Thoracic aorta (tissue), 2 donors: ENCODE data around the gene TMTC3. TPM values are rescaled to one million over a fixed set of nuclear protein-coding genes. Genes with fewer than 3 reads are reported as not detected.

Experiments used
- ATAC-seq: fragments of 150-250 bp; one replicate; pipeline ENCODE4 v1.8.0; 2017; ENCODE audit warnings: low read depth; ENCODE audit not compliant: insufficient number of reproducible peaks, low FRiP score
- DNase-seq: peaks from one replicate; pipeline ENCODE4 v3.0.0-alpha.2; 2020; ENCODE audit warnings: low spot score
- H3K27ac ChIP-seq, 2 donors: fragments of 200-600 bp; sonication (generic); 1 replicate in 1 of 2; 2 replicates in 1 of 2; pipeline ENCODE4 v1.5.1; 2016; ENCODE audit warnings: mild to moderate bottlenecking in 2 of 2, moderate library complexity in 2 of 2
- H3K27me3 ChIP-seq: fragments of 200-600 bp; sonication (generic); replicated peaks from 2 replicates; pipeline ENCODE4 v1.6.0; 2016; ENCODE audit warnings: mild to moderate bottlenecking; ENCODE audit not compliant: insufficient read depth
- H3K36me3 ChIP-seq: fragments of 200-600 bp; sonication (generic); one replicate; pipeline ENCODE4 v1.5.1; 2016
- H3K4me1 ChIP-seq, 2 donors: fragments of 200-600 bp; sonication (generic); 1 replicate in 1 of 2; 2 replicates in 1 of 2; pipeline versions ENCODE4 v1.5.1 to v1.6.0; 2016; ENCODE audit warnings: low read depth in 2 of 2, mild to moderate bottlenecking in 1 of 2; ENCODE audit not compliant: control insufficient read depth in 1 of 2
- H3K4me3 ChIP-seq: fragments of 200-600 bp; sonication (generic); 2 replicates; pipeline ENCODE4 v1.5.1; 2016; ENCODE audit warnings: mild to moderate bottlenecking
- H3K9me3 ChIP-seq: fragments of 200-600 bp; sonication (generic); 2 replicates; pipeline ENCODE4 v1.5.1; 2016
- total RNA-seq, 2 donors: library from RNA; depleted of rRNA; stranded (reverse); fragments of >200 nt; gene quantifications; one replicate each; pipeline versions ENCODE4 v1.1.0 to v1.2.3, GENCODE V29; 2016
- TF ChIP-seq, protein P1 (sequence below): fragments of 200-600 bp; sonication (generic); IDR thresholded peaks from one replicate; pipeline ENCODE4 v1.5.1; 2019; ENCODE audit warnings: antibody characterized with exemption

The TMTC3 gene
- total RNA-seq, 2 donors from 2014 or later = 17.6 to 22.9 TPM

DNA sequence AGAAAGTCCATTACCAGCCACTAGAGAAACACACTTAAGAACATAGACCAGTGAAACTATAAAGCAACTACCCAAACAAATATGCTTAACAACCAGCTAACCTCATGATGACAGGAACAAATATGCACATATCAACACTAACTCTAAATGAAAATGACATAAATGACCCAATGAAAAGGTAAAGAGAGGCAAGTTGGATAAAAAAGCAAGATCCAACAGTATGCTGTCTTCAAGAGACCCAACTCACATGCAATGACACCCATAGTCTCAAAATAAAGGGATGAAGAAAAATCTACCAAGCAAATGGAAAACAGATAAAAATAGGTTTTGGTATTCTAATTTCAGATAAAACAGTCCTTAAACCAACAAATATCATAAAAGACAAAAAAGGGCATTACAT lies 77.8 kb downstream of the TMTC3 start:
- TF ChIP-seq, protein P1, sequence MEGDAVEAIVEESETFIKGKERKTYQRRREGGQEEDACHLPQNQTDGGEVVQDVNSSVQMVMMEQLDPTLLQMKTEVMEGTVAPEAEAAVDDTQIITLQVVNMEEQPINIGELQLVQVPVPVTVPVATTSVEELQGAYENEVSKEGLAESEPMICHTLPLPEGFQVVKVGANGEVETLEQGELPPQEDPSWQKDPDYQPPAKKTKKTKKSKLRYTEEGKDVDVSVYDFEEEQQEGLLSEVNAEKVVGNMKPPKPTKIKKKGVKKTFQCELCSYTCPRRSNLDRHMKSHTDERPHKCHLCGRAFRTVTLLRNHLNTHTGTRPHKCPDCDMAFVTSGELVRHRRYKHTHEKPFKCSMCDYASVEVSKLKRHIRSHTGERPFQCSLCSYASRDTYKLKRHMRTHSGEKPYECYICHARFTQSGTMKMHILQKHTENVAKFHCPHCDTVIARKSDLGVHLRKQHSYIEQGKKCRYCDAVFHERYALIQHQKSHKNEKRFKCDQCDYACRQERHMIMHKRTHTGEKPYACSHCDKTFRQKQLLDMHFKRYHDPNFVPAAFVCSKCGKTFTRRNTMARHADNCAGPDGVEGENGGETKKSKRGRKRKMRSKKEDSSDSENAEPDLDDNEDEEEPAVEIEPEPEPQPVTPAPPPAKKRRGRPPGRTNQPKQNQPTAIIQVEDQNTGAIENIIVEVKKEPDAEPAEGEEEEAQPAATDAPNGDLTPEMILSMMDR = no peak
- Histone ChIP-seq H3K4me1 (no peaks in the 10 kb centered on the region), H3K27ac (no peak overlapping the region), H3K4me3 (no peak overlapping the region), H3K9me3 (peaks cover 7% of the 10 kb centered on the region), H3K27me3 (no peaks in the 10 kb centered on the region), H3K36me3 (no peaks in the 10 kb centered on the region)
- DNase-seq = no peak
- ATAC-seq = no peak

DNA sequence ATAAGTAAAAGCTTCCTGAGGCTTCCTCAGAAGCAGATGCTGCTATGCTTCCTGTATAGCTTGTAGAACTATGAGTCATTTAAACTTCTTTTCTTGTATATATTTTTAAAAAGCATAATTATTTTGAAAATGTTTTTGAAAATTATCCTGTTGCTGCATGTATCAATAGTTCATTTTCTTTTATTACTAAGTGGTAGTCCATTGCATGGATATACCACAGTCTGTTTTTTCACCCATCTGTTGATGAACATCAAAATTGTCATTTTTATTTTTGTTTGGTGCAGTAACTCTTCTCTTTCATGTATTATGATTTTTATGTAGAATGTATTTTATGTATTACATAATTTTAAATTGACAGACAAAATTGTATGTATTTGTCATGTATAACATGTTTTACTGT lies 81.4 kb downstream of the TMTC3 start:
- H3K4me3 ChIP-seq = no peak overlapping the region
- no peaks in the 10 kb centered on the region for H3K27me3 ChIP-seq
- no peak overlapping the region for H3K27ac ChIP-seq
- TF ChIP-seq, protein P1 = no peak
- DNase-seq = no peak
- no peak for ATAC-seq
- peaks cover 7% of the 10 kb centered on the region for H3K9me3 ChIP-seq
- no peaks in the 10 kb centered on the region for H3K4me1 ChIP-seq
- H3K36me3 ChIP-seq = no peaks in the 10 kb centered on the region

DNA sequence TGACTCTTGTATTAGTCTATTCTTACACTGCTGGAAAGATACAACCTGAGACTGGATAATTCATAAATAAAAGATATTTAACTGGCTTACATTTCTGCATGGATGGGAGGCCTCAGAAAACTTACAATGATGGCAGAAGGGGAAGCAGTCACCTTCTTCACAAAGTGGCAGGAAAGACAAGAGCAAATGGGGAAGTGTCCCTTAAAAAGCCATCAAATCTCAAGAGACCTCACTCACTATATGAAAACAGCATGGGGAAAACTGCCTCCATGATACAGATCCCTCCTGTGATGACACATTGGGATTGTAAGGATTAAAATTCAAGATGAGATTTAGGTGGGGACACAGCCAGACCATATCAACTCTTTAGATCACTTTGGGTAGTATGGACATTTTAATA lies 83.7 kb downstream of the TMTC3 start:
- Histone ChIP-seq H3K4me3 (no peak overlapping the region), H3K27ac (no peak overlapping the region), H3K4me1 (no peaks in the 10 kb centered on the region), H3K27me3 (no peaks in the 10 kb centered on the region), H3K9me3 (no peaks in the 10 kb centered on the region), H3K36me3 (no peaks in the 10 kb centered on the region)
- ATAC-seq (no peak), DNase-seq (no peak)
- TF ChIP-seq, protein P1 = no peak

DNA sequence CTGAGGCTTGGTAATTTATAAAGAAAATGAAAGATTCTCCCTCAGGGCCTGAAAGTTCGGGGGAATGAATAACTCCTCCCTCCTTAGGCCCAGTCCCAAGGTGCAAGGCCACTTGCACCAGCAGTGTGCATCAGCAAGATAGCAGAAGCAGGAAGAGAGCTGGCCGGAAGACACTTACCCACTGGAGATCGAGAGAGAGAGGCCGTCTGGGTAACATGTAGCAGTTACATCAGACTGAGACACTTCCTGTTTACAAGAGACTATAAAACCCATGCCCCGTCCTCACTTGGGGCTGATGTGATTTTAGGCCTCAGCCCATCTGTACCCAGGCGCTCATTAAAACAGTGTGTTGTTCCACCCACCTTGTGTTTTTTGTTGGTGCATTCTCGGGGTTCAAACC lies 85.2 kb downstream of the TMTC3 start:
- ATAC-seq = no peak
- DNase-seq = no peak
- Histone ChIP-seq H3K27ac (no peak overlapping the region), H3K27me3 (no peaks in the 10 kb centered on the region), H3K4me3 (no peak overlapping the region), H3K4me1 (no peaks in the 10 kb centered on the region), H3K9me3 (no peaks in the 10 kb centered on the region), H3K36me3 (no peaks in the 10 kb centered on the region)
- TF ChIP-seq, protein P1 = no peak

DNA sequence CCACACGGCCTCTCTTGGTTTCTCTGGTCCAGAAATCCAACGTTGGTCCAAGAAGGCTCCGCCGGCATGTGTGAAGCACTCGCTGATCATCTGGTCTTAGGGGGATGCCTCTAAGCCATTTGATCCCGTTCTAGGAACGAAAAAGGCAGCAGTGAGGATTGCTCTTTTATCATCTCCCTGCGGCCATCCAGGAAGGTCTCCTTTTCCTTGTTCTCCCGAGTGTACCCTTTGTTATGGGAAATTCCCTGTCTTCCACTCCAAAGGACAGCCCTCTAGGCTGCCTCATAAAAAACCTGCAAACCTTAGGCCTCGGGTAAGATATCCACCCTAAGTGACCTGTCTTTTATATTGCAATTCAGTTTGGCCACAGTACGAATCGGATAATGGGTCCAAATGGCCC lies 85.8 kb downstream of the TMTC3 start:
- TF ChIP-seq, protein P1 = no peak
- H3K36me3 ChIP-seq = no peaks in the 10 kb centered on the region
- H3K4me3 ChIP-seq = no peak overlapping the region
- DNase-seq = no peak
- H3K4me1 ChIP-seq = no peaks in the 10 kb centered on the region
- ATAC-seq = no peak
- H3K9me3 ChIP-seq = no peaks in the 10 kb centered on the region
- H3K27me3 ChIP-seq = no peaks in the 10 kb centered on the region
- H3K27ac ChIP-seq = no peak overlapping the region
